HepG2 (cell line): ENCODE measurements around the gene PPP1R13B. TPM values are rescaled to one million over a fixed set of nuclear protein-coding genes. Genes with fewer than 3 reads are reported as not detected.

Experiments
- ELF3 ChIP-seq: IDR thresholded peaks from 2 replicates; pipeline ENCODE4 v1.6.1; 2016; ENCODE audit warnings: missing genetic modification reagents, missing compliant biosample characterization
- KLF12 ChIP-seq: sonication (generic); formaldehyde crosslinking; IDR thresholded peaks from 2 replicates; pipeline ENCODE4 v1.4.0; 2020; ENCODE audit warnings: missing genetic modification reagents, borderline replicate concordance
- MLXIP ChIP-seq: sonication (generic); formaldehyde crosslinking; IDR thresholded peaks from 2 replicates; pipeline ENCODE4 v1.9.0; 2021; ENCODE audit warnings: missing genetic modification reagents, borderline replicate concordance
- PCBP1 ChIP-seq: fragments of 200-400 bp; formaldehyde crosslinking; IDR thresholded peaks from 2 replicates; pipeline ENCODE4 v1.6.1; 2017; ENCODE audit warnings: mild to moderate bottlenecking, low read depth, low read length, borderline replicate concordance
- PHF8 ChIP-seq: sonication (generic); formaldehyde crosslinking; IDR thresholded peaks from 2 replicates; pipeline ENCODE4 v1.5.0; 2020; ENCODE audit warnings: missing genetic modification reagents
- RFX3 ChIP-seq: IDR thresholded peaks from 2 replicates; pipeline ENCODE4 v1.6.1; 2016; ENCODE audit warnings: missing biosample characterization, missing genetic modification reagents
- SALL2 ChIP-seq: sonication (generic); formaldehyde crosslinking; IDR thresholded peaks from 2 replicates; pipeline ENCODE4 v1.8.1; 2023; ENCODE audit warnings: mild to moderate bottlenecking, missing genetic modification reagents, inconsistent platforms
- ZBTB25 ChIP-seq: IDR thresholded peaks from 2 replicates; pipeline ENCODE4 v1.6.1; 2018; ENCODE audit warnings: missing genetic modification reagents
- ZNF142 ChIP-seq: sonication (generic); formaldehyde crosslinking; IDR thresholded peaks from 2 replicates; pipeline ENCODE4 v1.4.0; 2020; ENCODE audit warnings: missing genetic modification reagents
- ZNF292 ChIP-seq: sonication (generic); formaldehyde crosslinking; IDR thresholded peaks from 2 replicates; pipeline ENCODE4 v1.8.1; 2022; ENCODE audit warnings: mild to moderate bottlenecking, low read depth, missing genetic modification reagents, borderline replicate concordance
- ZNF572 ChIP-seq: sonication (generic); formaldehyde crosslinking; IDR thresholded peaks from 2 replicates; pipeline ENCODE4 v1.5.1; 2020; ENCODE audit warnings: mild to moderate bottlenecking, missing genetic modification reagents
- polyA plus RNA-seq, 8 experiments: library from polyadenylated mRNA; depleted of rRNA in 3 of 8; stranded (reverse) in 7 of 8; unstranded in 1 of 8; fragments of >200 nt; fragmentation: Illumina TruSeq in 4 of 8; extraction: Trizol in 4 of 8; gene quantifications; 2 replicates each; pipeline versions ENCODE4 v1.2.1 to v1.2.3, GENCODE V29; 2011 to 2016; ENCODE audit warnings: low read depth in 4 of 8, missing spikeins in 1 of 8, mixed read lengths in 1 of 8; ENCODE audit not compliant: insufficient read depth in 1 of 8
- total RNA-seq, 5 experiments: library from RNA; depleted of rRNA; stranded (reverse); fragments of >200 nt; fragmentation: Illumina TruSeq; extraction: Trizol; gene quantifications; 2 replicates each; pipeline ENCODE4 v1.2.3, GENCODE V29; 2016; ENCODE audit warnings: low read depth in 1 of 5
- TF ChIP-seq, protein P1 (sequence below): sonication (generic); formaldehyde crosslinking; IDR thresholded peaks from 2 replicates; pipeline ENCODE4 v1.5.1; 2020; ENCODE audit warnings: mild to moderate bottlenecking, missing genetic modification reagents
- TF ChIP-seq, protein P2 (sequence below): sonication (generic); formaldehyde crosslinking; IDR thresholded peaks from 2 replicates; pipeline ENCODE4 v1.4.0; 2020; ENCODE audit warnings: missing genetic modification reagents

Gene PPP1R13B
- total and polyA plus RNA-seq, 2 of the 13 experiments (the other 11 are each of a cell fraction or from before 2014, with no cell fraction given): 4.6 to 9.4 TPM

- TF ChIP-seq MLXIP (CRISPR knock-in tag): no peak
- TF ChIP-seq, protein P1, sequence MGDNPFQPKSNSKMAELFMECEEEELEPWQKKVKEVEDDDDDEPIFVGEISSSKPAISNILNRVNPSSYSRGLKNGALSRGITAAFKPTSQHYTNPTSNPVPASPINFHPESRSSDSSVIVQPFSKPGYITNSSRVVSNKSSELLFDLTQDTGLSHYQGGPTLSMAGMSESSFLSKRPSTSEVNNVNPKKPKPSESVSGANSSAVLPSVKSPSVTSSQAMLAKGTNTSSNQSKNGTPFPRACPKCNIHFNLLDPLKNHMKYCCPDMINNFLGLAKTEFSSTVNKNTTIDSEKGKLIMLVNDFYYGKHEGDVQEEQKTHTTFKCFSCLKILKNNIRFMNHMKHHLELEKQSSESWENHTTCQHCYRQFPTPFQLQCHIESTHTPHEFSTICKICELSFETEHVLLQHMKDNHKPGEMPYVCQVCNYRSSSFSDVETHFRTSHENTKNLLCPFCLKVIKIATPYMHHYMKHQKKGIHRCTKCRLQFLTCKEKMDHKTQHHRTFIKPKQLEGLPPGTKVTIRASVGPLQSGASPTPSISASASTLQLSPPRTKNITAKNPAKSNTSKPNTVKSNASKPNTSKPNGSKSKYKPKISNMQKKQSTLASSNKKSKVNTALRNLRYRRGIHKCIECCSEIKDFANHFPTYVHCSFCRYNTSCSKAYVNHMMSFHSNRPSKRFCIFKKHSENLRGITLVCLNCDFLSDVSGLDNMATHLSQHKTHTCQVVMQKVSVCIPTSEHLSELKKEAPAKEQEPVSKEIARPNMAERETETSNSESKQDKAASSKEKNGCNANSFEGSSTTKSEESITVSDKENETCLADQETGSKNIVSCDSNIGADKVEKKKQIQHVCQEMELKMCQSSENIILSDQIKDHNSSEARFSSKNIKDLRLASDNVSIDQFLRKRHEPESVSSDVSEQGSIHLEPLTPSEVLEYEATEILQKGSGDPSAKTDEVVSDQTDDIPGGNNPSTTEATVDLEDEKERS (CRISPR knock-in tag): no peak
- TF ChIP-seq ZNF292 (CRISPR knock-in tag): peak; percentile 43; the same call in 1 of the 2 replicates
- no peak for TF ChIP-seq ZBTB25 (CRISPR knock-in tag)
- peak; percentile 86; the same call in 1 of the 2 replicates for TF ChIP-seq ELF3
- no peak for TF ChIP-seq PHF8 (CRISPR knock-in tag)
- TF ChIP-seq, protein P2, sequence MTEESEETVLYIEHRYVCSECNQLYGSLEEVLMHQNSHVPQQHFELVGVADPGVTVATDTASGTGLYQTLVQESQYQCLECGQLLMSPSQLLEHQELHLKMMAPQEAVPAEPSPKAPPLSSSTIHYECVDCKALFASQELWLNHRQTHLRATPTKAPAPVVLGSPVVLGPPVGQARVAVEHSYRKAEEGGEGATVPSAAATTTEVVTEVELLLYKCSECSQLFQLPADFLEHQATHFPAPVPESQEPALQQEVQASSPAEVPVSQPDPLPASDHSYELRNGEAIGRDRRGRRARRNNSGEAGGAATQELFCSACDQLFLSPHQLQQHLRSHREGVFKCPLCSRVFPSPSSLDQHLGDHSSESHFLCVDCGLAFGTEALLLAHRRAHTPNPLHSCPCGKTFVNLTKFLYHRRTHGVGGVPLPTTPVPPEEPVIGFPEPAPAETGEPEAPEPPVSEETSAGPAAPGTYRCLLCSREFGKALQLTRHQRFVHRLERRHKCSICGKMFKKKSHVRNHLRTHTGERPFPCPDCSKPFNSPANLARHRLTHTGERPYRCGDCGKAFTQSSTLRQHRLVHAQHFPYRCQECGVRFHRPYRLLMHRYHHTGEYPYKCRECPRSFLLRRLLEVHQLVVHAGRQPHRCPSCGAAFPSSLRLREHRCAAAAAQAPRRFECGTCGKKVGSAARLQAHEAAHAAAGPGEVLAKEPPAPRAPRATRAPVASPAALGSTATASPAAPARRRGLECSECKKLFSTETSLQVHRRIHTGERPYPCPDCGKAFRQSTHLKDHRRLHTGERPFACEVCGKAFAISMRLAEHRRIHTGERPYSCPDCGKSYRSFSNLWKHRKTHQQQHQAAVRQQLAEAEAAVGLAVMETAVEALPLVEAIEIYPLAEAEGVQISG (CRISPR knock-in tag): 0 out of 2 replicates have a peak, but pooled peaks have one; percentile 12
- no peak for TF ChIP-seq ZNF572
- no peak for TF ChIP-seq ZNF142 (CRISPR knock-in tag)
- no peak for TF ChIP-seq KLF12 (CRISPR knock-in tag)
- no peak for TF ChIP-seq SALL2 (CRISPR knock-in tag)
- 0 out of 2 replicates have a peak, but pooled peaks have one; percentile 28 for TF ChIP-seq PCBP1
- no peak for TF ChIP-seq RFX3 (CRISPR knock-in tag)
Observed at GRCh38 chr14:103892247-103892646, 44.9 kb upstream of the PPP1R13B start (continued).
